Inflammatory macrophage treated with lipopolysaccharide for 4 hours (primary cell): ENCODE data around the gene METTL25.
A peak's percentile ranks its signal among the peaks of the same experiment; 100 is the strongest.

Source experiments
- DNase-seq: peaks from one replicate; pipeline ENCODE4 v3.0.0-alpha.2; 2020

Gene METTL25

GRCh38 chr12:82408844-82409243, 50.5 kb downstream of the METTL25 start:
- DNase-seq, result no peak

GRCh38 chr12:82411546-82412230, 53.4 kb downstream of the METTL25 start:
- no peak for DNase-seq

GRCh38 chr12:82412246-82412645, 53.9 kb downstream of the METTL25 start:
- DNase-seq, result no peak

- DNase-seq, result no peak
Observed at GRCh38 chr12:82414044-82414443, 55.7 kb downstream of the METTL25 start.

GRCh38 chr12:82414926-82415325, 56.6 kb downstream of the METTL25 start:
- no peak for DNase-seq

GRCh38 chr12:82415402-82415801, 57.1 kb downstream of the METTL25 start:
- DNase-seq, result no peak

- DNase-seq, result no peak
Observed at GRCh38 chr12:82425241-82425640, 66.9 kb downstream of the METTL25 start.

GRCh38 chr12:82426081-82426480, 67.8 kb downstream of the METTL25 start:
- no peak for DNase-seq

- DNase-seq, result no peak
Observed at GRCh38 chr12:82426586-82426985, 68.3 kb downstream of the METTL25 start.

GRCh38 chr12:82430541-82431145, 72.3 kb downstream of the METTL25 start:
- DNase-seq, result no peak

- no peak for DNase-seq
Observed at GRCh38 chr12:82434392-82434911, 76.1 kb downstream of the METTL25 start.

GRCh38 chr12:82436354-82436753, 78.0 kb downstream of the METTL25 start:
- no peak for DNase-seq

GRCh38 chr12:82437744-82438143, 79.4 kb downstream of the METTL25 start:
- no peak for DNase-seq

GRCh38 chr12:82438356-82438755, 80.0 kb downstream of the METTL25 start:
- no peak for DNase-seq

GRCh38 chr12:82440885-82441284, 82.6 kb downstream of the METTL25 start:
- DNase-seq, result no peak

- DNase-seq, result no peak
Observed at GRCh38 chr12:82448911-82449578, 90.7 kb downstream of the METTL25 start.

- DNase-seq, result no peak
Observed at GRCh38 chr12:82456633-82457032, 98.3 kb downstream of the METTL25 start.

- no peak for DNase-seq
Observed at GRCh38 chr12:82458101-82458500, 99.8 kb downstream of the METTL25 start.

GRCh38 chr12:82461393-82461792, 103.1 kb downstream of the METTL25 start:
- no peak for DNase-seq

- peak; percentile 5 for DNase-seq
Observed at GRCh38 chr12:82461836-82462235, 103.5 kb downstream of the METTL25 start.

GRCh38 chr12:82468563-82468962, 110.2 kb downstream of the METTL25 start:
- no peak for DNase-seq

- DNase-seq, result no peak
Observed at GRCh38 chr12:82470906-82471512, 112.7 kb downstream of the METTL25 start.

GRCh38 chr12:82473111-82473754, 114.9 kb downstream of the METTL25 start:
- no peak for DNase-seq
